ENCODE data around the gene ADGRL2.

ADGRL2 gene

DNA sequence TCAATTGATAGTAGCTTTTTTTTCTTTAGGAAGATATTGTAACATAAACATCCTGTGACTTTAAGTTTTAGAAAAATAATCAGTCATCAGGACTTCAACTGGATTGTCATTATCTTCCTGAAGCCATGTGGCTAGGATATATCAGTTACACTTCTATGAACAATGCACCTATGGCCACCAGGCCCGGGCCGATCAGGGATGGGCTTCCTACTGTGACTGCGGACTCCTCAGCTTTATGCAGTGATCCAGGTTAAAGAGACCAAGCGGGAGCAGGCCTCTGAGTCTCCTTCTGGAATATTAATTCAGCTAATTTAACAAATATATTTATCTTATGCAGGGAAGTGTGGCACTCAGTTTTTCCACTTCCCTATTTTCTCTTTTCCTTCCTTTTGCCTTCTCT, 200.6 kb downstream of the ADGRL2 start:
- DNase-seq = no peak

DNA sequence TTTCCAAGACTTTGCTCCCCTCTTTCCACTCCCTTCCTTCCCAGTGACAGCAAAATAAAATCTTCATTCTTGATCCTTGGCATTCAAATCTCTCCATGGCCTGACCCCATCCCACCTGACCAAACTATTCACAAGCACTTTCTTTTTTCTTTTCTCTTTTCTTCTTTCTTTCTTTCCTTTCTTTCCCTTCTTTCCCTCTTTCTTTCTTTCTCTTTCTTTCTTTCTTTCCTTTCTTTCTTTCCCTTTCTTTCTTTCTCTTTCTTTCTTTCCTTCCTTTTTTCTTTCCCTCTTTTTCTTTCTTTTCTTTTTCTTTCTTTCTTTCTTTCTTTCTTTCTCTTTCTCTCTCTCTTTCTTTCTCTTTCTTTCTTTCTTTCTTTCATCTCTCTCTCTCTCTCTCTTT, 207.1 kb downstream of the ADGRL2 start:
- no peak for DNase-seq

GRCh38 chr1:82013702-82014101, 213.0 kb downstream of the ADGRL2 start:
- DNase-seq = no peak

GRCh38 chr1:82015444-82015843, 214.7 kb downstream of the ADGRL2 start:
- no peak for DNase-seq

GRCh38 chr1:82018319-82018718, 217.6 kb downstream of the ADGRL2 start:
- no peak for DNase-seq

DNA sequence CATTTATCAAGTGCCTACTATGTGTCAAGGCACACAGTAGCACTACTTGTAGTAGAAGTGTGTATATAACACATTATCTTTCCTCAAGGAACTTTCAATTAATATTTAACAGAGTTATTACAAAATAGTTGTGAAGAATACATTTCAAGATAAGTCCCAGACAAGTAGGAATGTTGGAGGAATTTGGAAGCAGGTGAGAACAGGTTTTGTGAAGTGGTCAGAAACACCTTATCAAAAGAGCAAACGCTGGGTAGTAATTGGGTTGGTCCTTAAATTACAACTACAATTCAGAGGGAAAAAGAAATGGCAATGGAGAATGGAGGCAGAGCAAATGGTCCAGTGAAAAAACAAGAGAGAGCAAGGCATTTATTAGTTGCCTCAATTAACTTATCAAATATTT, 218.8 kb downstream of the ADGRL2 start:
- no peak for DNase-seq

- DNase-seq = no peak
These were observed 230.1 kb downstream of the ADGRL2 start for GRCh38 chr1:82030830-82031229.

GRCh38 chr1:82032068-82032467, 231.3 kb downstream of the ADGRL2 start:
- DNase-seq = no peak

DNA sequence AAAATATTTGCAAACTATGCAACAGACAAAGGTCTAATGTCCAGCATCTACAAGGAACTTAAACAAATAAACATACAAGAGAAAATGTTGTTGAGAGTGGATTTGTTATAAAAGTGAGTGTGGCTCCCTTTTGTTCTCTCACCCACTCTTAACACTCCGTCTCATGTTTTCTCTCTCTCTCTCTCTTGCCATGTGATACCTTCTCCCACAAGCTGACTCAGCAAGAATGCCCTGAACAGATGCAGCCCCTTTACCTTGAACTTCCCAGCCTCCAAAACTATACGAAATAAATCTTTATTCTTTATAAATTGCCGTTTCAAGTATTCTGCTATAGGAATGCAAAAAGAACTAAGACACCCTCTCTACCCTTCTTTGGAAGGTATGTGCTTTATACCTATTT, 234.1 kb downstream of the ADGRL2 start:
- DNase-seq = no peak
